SJCRH30 (cell line): ENCODE results near the gene ATP1A4. TPM values are rescaled to one million over a fixed set of nuclear protein-coding genes. Genes with fewer than 3 reads are reported as not detected.

Source experiments
- DNase-seq, 2 experiments: peaks; one replicate each; pipeline ENCODE4 v3.0.0-alpha.2; 2015 to 2020
- H3K27ac ChIP-seq: fragments of 250-450 bp; sonication (Bioruptor Pico); 2 replicates; pipeline ENCODE4 v1.5.1; 2020; ENCODE audit warnings: mild to moderate bottlenecking, moderate library complexity
- H3K27me3 ChIP-seq: fragments of 250-450 bp; sonication (Bioruptor Pico); 2 replicates; pipeline ENCODE4 v1.5.1; 2020; ENCODE audit warnings: mild to moderate bottlenecking, moderate library complexity
- H3K36me3 ChIP-seq: fragments of 250-450 bp; sonication (Bioruptor Pico); 2 replicates; pipeline ENCODE4 v1.5.1; 2020; ENCODE audit warnings: mild to moderate bottlenecking, moderate library complexity
- H3K4me1 ChIP-seq: fragments of 250-450 bp; sonication (Bioruptor Pico); 2 replicates; pipeline ENCODE4 v1.5.1; 2020; ENCODE audit warnings: mild to moderate bottlenecking, moderate library complexity
- H3K4me3 ChIP-seq: fragments of 250-450 bp; sonication (Bioruptor Pico); 2 replicates; pipeline ENCODE4 v1.5.1; 2020; ENCODE audit warnings: mild to moderate bottlenecking, moderate library complexity
- H3K9me3 ChIP-seq: fragments of 250-450 bp; sonication (Bioruptor Pico); replicated peaks from 2 replicates; pipeline ENCODE4 v1.5.1; 2020; ENCODE audit warnings: mild to moderate bottlenecking, moderate library complexity
- total RNA-seq: library from RNA; depleted of rRNA; stranded (reverse); fragments of >200 nt; shearing (Covaris generic); gene quantifications from 2 replicates; pipeline ENCODE4 v1.2.3, GENCODE V29; 2014

Gene ATP1A4
- total RNA-seq, 1 experiment from 2014 or later: not detected

DNA sequence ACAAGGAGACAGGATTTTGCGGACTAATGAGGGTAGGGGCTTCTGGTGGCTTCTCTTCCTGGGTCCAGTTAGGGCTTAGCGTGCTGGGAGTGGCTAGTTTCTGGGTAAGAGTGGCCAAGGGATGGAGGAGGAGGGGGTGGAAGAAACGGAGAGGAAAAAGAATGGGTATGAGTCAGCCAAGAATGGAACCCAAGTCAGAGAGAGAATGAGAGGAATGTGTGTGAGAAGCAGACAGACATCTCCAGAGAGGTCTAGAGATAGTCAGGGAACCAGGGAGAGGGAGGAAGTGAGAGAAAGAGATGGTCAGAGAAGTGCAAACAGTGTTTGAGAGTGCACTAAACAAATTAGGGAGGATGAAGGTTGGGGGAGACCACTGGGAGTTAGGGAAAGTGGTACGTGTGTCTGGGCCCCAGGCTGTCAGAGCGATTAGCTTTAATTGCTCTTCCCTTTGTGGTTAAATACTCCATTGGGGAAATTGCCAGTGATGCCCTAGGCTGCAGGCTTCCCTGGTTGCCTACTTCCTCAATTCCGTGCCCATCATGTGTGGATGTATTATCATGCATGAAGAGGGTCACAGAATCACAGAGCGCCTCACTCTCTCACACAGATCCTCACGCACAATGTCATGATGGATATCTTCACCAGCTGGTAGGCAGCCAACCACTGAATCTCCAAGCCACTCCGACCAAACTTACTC is 55.2 kb downstream of the ATP1A4 start:
- peaks cover 33% of the 10 kb centered on the region for H3K4me1 ChIP-seq
- H3K9me3 ChIP-seq: no peaks in the 10 kb centered on the region
- H3K27ac ChIP-seq: peak overlapping the region; percentile 89
- peak overlapping the region; percentile 99 for H3K4me3 ChIP-seq
- peaks cover 30% of the 10 kb centered on the region for H3K36me3 ChIP-seq
- peak in 1 of 2 experiments; percentile 22 for DNase-seq
- H3K27me3 ChIP-seq: no peaks in the 10 kb centered on the region

DNA sequence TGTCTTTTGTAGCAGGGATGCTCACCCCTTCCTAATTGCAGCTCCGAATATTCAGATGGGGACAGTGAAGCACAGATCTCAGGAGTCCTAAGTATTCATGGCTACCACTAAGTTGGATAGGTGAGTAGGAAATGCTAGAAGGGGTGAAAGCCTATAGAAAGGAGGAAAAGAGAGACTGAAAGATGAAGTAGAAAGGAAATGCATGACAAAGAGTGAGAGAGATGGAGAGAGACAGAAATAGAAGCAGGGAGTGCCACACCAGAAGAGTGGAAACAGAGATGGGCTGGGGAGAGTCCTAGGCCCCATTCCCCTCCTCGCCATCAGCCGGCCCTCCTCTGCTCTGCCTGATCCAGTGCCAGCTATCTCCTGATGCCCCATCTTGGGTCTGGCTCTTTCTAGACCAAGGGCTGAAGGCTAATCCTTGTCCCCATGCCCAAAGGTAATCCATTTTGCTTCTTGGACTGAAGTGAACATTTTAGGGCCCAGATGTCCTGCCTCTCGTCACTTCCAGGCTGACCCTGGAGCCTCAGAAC is 55.8 kb downstream of the ATP1A4 start:
- Histone ChIP-seq H3K27ac (peak overlapping the region; percentile 32), H3K4me3 (no peak overlapping the region), H3K4me1 (peaks cover 33% of the 10 kb centered on the region)

DNA sequence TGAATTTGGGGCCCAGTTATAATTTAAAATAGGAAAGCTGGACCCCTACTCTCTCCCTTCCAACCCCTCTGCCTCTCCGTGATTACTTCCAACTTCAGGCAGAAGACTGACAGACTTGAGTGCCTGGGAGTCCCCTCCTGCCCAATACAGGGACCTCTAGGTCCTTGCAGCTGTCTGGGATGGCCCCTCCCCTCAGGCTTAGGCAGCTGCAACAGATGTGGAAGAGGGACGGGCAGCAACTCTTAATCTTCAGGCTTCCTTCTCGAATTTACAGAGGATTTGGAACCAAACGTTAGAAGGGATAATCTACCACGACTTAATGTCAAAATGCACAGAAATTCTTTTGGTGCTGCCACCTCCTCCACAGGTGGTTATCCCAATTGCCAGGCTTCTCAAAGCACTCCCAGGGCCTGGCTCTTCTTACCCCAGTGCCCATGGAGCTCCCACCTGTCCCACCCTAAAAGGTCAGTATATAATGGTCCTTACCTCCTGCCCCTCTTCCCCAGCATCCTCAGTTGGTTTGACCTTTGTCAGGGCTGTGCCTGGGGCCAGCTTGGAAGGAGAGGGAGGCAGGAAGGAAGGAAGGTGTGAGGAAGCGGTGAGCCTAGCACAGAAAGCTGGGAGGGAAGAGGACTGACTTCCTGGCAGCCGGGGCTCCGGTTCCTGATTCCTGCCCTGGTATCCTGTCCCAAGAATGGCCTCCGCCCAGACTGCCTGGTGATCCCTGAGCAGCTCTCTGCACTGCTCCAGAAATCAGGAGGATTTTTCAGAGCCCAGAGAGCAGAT is 56.6 kb downstream of the ATP1A4 start:
- Histone ChIP-seq H3K36me3 (peaks cover 42% of the 10 kb centered on the region), H3K4me3 (no peak overlapping the region), H3K9me3 (no peaks in the 10 kb centered on the region), H3K27me3 (no peaks in the 10 kb centered on the region), H3K4me1 (peaks cover 33% of the 10 kb centered on the region), H3K27ac (peak overlapping the region; percentile 32)
- DNase-seq: peak; percentile 76 to 86

More for the DNA sequence above, 55.8 kb downstream of the ATP1A4 start:
- no peaks in the 10 kb centered on the region for H3K9me3 ChIP-seq
- DNase-seq: no peak
- H3K27me3 ChIP-seq: no peaks in the 10 kb centered on the region
- H3K36me3 ChIP-seq: peaks cover 36% of the 10 kb centered on the region

DNA sequence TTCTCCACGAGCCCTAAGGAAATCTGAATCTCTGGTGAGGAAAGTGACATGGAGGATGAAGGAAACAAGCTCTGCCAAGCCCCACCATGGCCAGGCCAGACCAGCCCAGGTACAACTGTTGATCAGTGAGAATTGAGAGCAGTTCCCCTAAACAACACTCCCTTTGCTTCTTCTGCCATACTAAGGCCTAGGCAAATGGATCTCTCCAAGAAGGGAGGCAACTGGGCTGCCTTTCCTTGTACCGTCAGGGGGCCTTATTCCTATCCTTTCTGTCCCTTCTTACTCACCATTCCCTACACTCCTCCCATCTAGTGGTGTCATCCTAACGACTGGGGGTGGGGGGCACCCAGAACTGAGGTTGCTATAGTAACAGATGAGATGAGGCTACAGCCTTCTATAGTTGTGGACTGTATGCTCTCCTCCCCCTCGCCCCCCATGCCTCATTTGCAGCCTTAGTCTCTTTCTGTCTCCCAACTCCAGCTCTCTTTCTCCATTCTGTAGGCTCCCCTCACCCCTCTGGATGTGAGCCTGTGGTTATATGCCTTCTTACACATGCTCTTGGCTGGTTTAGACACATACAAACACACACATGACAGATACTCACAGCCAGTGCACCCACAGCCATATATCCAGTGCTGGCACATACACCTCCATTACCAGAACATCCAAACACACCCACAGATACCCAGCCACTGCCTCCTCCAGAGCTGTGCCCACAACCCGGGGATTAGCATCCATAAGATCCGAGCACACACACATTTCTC is 57.3 kb downstream of the ATP1A4 start:
- H3K27ac ChIP-seq: peak overlapping the region; percentile 31; the same call in 1 of the 2 replicates
- H3K4me1 ChIP-seq: peaks cover 33% of the 10 kb centered on the region
- DNase-seq: no peak
- H3K9me3 ChIP-seq: no peaks in the 10 kb centered on the region
- H3K27me3 ChIP-seq: no peaks in the 10 kb centered on the region
- no peak overlapping the region for H3K4me3 ChIP-seq
- peaks cover 48% of the 10 kb centered on the region for H3K36me3 ChIP-seq

DNA sequence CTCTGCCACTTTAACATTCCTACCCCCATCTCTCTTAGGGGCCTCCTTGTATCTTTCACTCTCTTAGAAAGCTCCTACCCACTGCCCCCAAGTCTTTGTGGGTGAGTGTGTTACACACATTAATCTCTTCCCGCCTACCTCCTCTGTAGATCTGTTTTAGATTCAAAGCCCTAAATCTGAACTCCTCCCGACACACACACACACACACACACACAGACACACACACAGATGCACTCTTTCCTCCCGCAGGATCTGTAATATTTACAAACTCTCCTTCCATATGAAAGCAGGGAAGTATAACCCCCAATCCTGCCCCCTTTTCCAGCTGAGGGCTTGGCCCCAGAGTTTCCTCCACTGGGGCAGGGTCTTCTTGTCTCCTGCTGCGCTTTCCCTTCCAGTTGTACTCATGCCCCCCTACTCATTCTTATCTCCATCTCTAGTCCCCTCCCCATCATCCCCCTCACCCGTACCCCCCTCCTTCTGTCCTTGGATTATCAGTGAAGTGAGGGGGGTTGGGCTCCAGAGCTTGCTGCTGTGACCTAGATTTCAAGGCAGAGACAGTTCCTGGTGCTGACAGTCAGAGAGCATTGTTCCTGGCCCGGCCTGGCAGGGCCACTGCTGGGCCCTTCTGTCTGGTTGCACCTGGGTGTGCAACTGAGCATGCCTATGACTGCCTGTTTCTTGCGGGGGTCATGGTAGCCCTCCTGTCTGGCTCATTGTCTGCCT is 58.1 kb downstream of the ATP1A4 start:
- Histone ChIP-seq H3K36me3 (peaks cover 54% of the 10 kb centered on the region), H3K4me3 (no peak overlapping the region), H3K27ac (no peak overlapping the region), H3K27me3 (no peaks in the 10 kb centered on the region), H3K9me3 (no peaks in the 10 kb centered on the region), H3K4me1 (peaks cover 33% of the 10 kb centered on the region)
- DNase-seq: no peak

DNA sequence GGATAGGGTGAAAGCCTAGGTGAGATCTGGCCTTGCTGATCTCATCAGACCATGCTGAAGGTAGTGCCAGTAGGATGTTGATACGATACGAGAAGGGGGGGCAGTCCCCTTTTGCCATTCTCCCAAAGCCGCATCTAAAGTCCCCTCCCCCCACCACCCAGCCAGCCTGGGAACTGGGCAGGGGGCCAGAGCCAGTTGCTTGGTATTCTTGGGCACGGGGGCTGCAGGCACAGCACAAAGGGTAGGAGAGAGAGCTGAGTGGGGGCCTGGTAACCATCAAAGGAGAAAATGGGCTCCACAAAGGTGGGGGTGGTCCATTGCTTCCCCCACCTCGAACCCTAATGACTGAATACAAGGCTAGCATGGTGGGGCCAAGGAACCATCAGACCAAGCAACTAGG is 59.2 kb downstream of the ATP1A4 start:
- Histone ChIP-seq H3K4me1 (peaks cover 28% of the 10 kb centered on the region), H3K36me3 (peaks cover 62% of the 10 kb centered on the region), H3K27ac (no peak overlapping the region), H3K4me3 (no peak overlapping the region), H3K9me3 (no peaks in the 10 kb centered on the region), H3K27me3 (no peaks in the 10 kb centered on the region)
- DNase-seq: no peak

DNA sequence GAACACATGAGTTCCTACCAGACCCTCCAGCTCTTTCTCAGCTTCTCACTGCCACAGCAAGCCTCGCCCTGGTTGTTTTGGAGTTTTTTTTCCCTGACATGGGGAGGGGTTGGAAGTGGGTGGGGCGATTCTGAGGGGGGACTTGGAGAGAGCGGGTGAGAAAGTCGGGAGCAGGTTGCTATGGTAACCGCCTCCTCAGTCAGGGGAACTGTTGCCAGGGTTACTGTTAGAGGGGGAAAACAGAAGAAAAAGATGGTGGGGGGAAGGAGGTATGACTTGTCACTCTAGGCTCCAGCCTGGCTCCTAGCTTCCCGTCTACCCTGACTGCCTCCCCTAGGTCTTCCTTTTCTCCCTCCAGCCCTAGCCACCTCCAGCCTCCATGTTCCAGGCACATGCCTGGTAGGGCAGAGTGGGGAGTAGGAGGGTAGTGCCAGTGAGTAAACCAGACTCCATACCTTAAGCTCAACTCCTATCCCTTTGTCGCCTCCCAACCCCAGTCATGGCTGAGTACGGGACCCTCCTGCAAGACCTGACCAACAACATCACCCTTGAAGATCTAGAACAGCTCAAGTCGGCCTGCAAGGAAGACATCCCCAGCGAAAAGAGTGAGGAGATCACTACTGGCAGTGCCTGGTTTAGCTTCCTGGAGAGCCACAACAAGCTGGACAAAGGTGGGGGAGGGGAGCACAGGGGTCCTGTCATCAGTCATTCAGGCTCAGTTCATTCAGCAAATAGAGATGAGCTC is 59.8 kb downstream of the ATP1A4 start:
- Histone ChIP-seq H3K9me3 (no peaks in the 10 kb centered on the region), H3K27ac (no peak overlapping the region), H3K27me3 (no peaks in the 10 kb centered on the region), H3K4me1 (peaks cover 27% of the 10 kb centered on the region), H3K4me3 (no peak overlapping the region), H3K36me3 (peaks cover 64% of the 10 kb centered on the region)
- no peak for DNase-seq

DNA sequence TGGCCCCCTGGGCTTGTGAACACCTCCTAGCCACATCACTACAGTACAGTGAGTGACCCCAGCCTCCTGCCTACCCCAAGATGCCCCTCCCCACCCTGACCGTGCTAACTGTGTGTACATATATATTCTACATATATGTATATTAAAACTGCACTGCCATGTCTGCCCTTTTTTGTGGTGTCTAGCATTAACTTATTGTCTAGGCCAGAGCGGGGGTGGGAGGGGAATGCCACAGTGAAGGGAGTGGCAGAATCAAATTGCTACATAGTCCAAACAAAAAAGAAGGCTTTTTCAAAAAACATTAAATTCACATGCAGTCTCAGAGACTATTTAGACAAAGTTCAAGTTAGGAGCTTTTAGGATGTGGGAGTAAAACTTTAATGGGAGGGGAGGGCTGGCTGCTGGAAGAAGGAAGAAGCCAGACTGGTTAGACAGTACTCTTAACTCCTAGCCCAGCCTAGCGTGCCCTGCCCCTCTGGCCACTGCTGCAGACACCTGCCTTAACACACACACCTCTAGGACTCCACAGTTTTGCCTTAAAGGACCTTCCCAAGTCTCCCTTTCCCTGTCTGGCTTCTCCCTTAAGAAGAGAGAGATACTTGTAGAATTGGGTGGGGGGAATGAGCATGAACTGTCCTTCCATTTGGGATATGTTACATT is 63.2 kb downstream of the ATP1A4 start:
- H3K27me3 ChIP-seq: no peaks in the 10 kb centered on the region
- H3K9me3 ChIP-seq: no peaks in the 10 kb centered on the region
- H3K36me3 ChIP-seq: peaks cover 71% of the 10 kb centered on the region
- no peak for DNase-seq
- peaks cover 2% of the 10 kb centered on the region; the same call in 1 of the 2 replicates for H3K4me1 ChIP-seq
- H3K27ac ChIP-seq: no peak overlapping the region
- no peak overlapping the region for H3K4me3 ChIP-seq

DNA sequence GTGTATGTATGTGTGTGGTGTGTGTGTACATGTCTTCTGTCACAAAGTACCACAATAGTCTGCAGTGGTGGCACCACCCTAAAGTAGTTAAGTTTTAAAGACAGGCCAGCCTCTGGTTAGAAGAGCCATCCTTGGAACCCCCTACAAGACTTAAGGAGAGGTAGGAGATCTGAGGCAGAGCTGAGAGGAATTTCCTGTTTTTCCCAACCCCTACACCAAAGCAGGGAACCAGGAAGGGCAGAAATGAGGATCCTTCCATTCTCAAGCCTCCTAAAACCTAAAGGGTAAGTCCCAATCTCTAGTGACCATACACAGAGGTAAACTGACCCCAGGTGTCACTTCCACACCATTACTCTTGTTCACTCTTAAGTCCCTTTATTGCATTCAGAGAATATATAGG is 64.9 kb downstream of the ATP1A4 start:
- Histone ChIP-seq H3K4me3 (no peak overlapping the region), H3K27ac (no peak overlapping the region), H3K4me1 (peaks cover 2% of the 10 kb centered on the region; the same call in 1 of the 2 replicates), H3K36me3 (peaks cover 65% of the 10 kb centered on the region), H3K9me3 (no peaks in the 10 kb centered on the region), H3K27me3 (no peaks in the 10 kb centered on the region)
- no peak for DNase-seq

DNA sequence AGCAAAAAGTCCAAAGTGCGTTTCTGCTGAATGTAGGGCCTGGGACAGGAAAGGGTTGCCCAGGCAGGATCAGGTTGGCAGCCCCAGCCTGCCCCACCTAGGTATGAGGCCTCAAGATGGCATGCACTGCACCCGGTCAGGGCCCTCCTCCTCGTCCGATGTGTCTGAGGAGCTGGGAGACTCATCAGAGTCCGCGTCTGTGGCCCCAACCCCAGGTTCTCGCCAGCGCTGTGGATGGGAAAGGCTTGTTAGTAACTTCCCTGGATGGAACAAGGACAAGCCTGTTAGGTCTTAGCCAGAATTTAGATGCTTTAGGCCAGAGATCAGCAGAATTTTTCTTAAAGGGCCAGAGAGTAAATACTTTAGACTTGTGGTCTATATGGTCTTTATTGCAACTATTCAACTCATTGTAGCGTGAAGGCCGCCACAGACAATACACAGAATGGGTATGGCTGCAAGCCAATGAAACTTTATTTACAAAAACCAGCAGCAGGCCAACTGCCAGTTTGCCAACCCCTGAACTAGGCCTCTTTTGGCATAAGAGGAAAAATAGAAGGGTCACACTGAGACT is 66.2 kb downstream of the ATP1A4 start:
- no peak overlapping the region for H3K4me3 ChIP-seq
- no peak overlapping the region for H3K27ac ChIP-seq
- peaks cover 2% of the 10 kb centered on the region; the same call in 1 of the 2 replicates for H3K4me1 ChIP-seq
- no peak for DNase-seq
- no peaks in the 10 kb centered on the region for H3K27me3 ChIP-seq
- no peaks in the 10 kb centered on the region for H3K9me3 ChIP-seq
- H3K36me3 ChIP-seq: peaks cover 63% of the 10 kb centered on the region

DNA sequence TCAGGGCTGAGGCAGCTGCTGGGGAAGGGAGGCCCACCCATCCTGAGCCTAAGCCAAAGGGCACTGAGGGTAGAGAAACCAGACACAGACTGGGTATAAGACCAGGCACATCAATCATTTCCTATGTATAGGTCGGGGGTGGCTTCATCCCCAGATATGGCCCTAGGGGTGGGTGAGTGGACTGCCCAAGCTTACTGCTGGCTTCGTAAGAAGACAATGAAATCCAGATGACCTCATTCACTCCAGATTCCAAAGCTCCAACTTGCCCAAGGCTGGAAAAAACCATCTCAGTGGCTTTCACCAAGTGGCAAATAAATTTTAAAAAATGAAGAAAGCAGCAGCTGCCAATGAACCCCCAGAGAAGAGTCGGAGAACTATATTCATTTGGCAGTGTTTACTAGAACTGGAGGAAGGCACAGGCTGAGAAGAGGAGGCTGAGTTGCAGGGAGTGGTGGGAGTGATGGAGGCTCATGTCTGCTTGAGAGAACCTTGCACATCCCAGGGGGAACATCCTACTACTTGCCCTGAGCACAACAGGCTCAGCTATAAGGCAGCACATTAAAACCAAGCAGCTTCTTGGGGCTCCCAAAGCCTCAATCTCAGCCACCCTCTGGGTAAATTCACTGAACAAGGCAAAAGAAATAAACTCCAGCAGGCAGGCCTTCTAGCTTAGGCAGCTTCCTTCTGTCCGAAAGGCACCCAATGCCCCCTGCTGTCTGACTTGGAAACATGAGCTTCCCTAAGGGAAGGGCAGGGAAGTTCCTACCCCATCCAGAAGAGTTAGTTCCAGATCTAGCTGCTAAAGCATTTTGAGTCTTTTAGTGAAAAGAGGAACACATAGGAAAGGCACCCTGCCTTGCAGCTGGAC is 67.9 kb downstream of the ATP1A4 start:
- H3K27ac ChIP-seq: no peak overlapping the region
- peak; percentile 65 to 69 for DNase-seq
- no peaks in the 10 kb centered on the region for H3K27me3 ChIP-seq
- peaks cover 60% of the 10 kb centered on the region for H3K36me3 ChIP-seq
- H3K4me1 ChIP-seq: peaks cover 2% of the 10 kb centered on the region; the same call in 1 of the 2 replicates
- no peaks in the 10 kb centered on the region for H3K9me3 ChIP-seq
- H3K4me3 ChIP-seq: no peak overlapping the region

DNA sequence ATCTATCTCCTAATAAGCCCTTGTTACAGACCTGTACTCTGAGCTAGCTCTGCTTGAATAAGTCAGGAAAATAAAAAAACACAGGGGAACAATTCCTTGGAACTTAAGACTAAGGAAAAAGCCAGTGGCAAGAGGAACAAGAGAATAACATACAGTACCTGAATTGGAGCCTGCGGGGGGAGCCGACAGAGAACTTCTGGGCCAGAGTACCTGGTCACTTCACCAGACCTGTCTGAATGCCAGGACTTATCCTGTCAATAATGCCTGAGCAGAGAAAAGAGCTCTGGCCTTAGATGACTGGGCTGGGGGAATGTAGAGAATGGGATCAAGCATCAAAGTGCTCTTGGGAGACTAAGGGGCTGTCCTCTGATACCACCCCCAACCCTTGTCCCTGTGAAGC is 68.9 kb downstream of the ATP1A4 start:
- no peak overlapping the region for H3K27ac ChIP-seq
- no peak for DNase-seq
- H3K4me3 ChIP-seq: no peak overlapping the region
- peaks cover 53% of the 10 kb centered on the region for H3K36me3 ChIP-seq
- no peaks in the 10 kb centered on the region for H3K27me3 ChIP-seq
- H3K4me1 ChIP-seq: peaks cover 2% of the 10 kb centered on the region; the same call in 1 of the 2 replicates
- no peaks in the 10 kb centered on the region for H3K9me3 ChIP-seq
